ENCODE data around the gene TEAD1. TPM values are rescaled to one million over a fixed set of nuclear protein-coding genes. Genes with fewer than 3 reads are reported as not detected.

The TEAD1 gene
- total and polyA plus RNA-seq, 2 donors (not counting 1 experiment from before 2014, with no cell fraction given) = 88.6 to 121 TPM

GRCh38 chr11:12746593-12747097 is 72.4 kb downstream of the TEAD1 start:
- H2AFZ ChIP-seq (ENCODE audit: low read length) = no peak overlapping the region
- H3K4me2 ChIP-seq (ENCODE audit: extremely low read depth, insufficient read depth, low read length) = peak overlapping the region; percentile 46

GRCh38 chr11:12748561-12748960 is 74.3 kb downstream of the TEAD1 start:
- Histone ChIP-seq H3K9me3 (ENCODE audit: control insufficient read depth, insufficient read depth, low read depth, low read length) (no peaks in the 10 kb centered on the region), H2AFZ (ENCODE audit: low read length) (no peak overlapping the region), H3K27me3 (ENCODE audit: control insufficient read depth, insufficient read depth, low read length) (no peaks in the 10 kb centered on the region), H3K4me3 (replicated peaks in 1 of 4; ENCODE audit: control extremely low read depth in 1 of 4, insufficient read depth in 1 of 4, low read depth in 3 of 4, low read length in 4 of 4) (no peak overlapping the region), H3K27ac (ENCODE audit: insufficient read depth, low read length) (no peak overlapping the region), H3K9ac (ENCODE audit: insufficient read depth, low read length) (no peak overlapping the region), H3K4me2 (ENCODE audit: extremely low read depth, insufficient read depth, low read length) (no peak overlapping the region), H3K79me2 (ENCODE audit: control insufficient read depth, insufficient read depth, low read length) (peaks cover 99% of the 10 kb centered on the region), H3K36me3 (ENCODE audit: control insufficient read depth, insufficient read depth, low read length) (peaks cover 1% of the 10 kb centered on the region), H3K4me1 (ENCODE audit: control insufficient read depth, extremely low read depth, insufficient read depth, low read length) (peaks cover 4% of the 10 kb centered on the region), H4K20me1 (ENCODE audit: control insufficient read depth, extremely low read depth, insufficient read depth, low read length) (peaks cover 7% of the 10 kb centered on the region)
- DNase-seq (ENCODE audit: low read depth in 2 of 2) = no peak
- TF ChIP-seq CTCF (conservative IDR thresholded peaks at IDR 0.05 in 1 of 2, IDR thresholded peaks at IDR 0.05 in 1 of 2; ENCODE audit: low read depth in 1 of 2, low read length in 2 of 2) = no peak
- no peak for TF ChIP-seq EZH2 (IDR thresholded peaks at IDR 0.05; ENCODE audit: low read length, missing control alignments)

More at GRCh38 chr11:12746593-12747097, 72.4 kb downstream of the TEAD1 start:
- H3K27me3 ChIP-seq (ENCODE audit: control insufficient read depth, insufficient read depth, low read length) = no peaks in the 10 kb centered on the region
- peaks cover 1% of the 10 kb centered on the region for H3K36me3 ChIP-seq (ENCODE audit: control insufficient read depth, insufficient read depth, low read length)
- H3K79me2 ChIP-seq (ENCODE audit: control insufficient read depth, insufficient read depth, low read length) = peaks cover 99% of the 10 kb centered on the region
- no peak overlapping the region for H3K27ac ChIP-seq (ENCODE audit: insufficient read depth, low read length)
- peak; percentile 91 to 95 for DNase-seq (ENCODE audit: low read depth in 2 of 2)
- no peak for TF ChIP-seq CTCF (conservative IDR thresholded peaks at IDR 0.05 in 1 of 2, IDR thresholded peaks at IDR 0.05 in 1 of 2; ENCODE audit: low read depth in 1 of 2, low read length in 2 of 2)
- TF ChIP-seq EZH2 (IDR thresholded peaks at IDR 0.05; ENCODE audit: low read length, missing control alignments) = no peak
- no peaks in the 10 kb centered on the region for H3K9me3 ChIP-seq (ENCODE audit: control insufficient read depth, insufficient read depth, low read depth, low read length)
- no peak overlapping the region for H3K9ac ChIP-seq (ENCODE audit: insufficient read depth, low read length)
- peaks cover 4% of the 10 kb centered on the region for H3K4me1 ChIP-seq (ENCODE audit: control insufficient read depth, extremely low read depth, insufficient read depth, low read length)
- no peak overlapping the region for H3K4me3 ChIP-seq (replicated peaks in 1 of 4; ENCODE audit: control extremely low read depth in 1 of 4, insufficient read depth in 1 of 4, low read depth in 3 of 4, low read length in 4 of 4)
- H4K20me1 ChIP-seq (ENCODE audit: control insufficient read depth, extremely low read depth, insufficient read depth, low read length) = peaks cover 7% of the 10 kb centered on the region

- Histone ChIP-seq H3K4me1 (ENCODE audit: control insufficient read depth, extremely low read depth, insufficient read depth, low read length) (peaks cover 8% of the 10 kb centered on the region), H3K27me3 (ENCODE audit: control insufficient read depth, insufficient read depth, low read length) (no peaks in the 10 kb centered on the region), H3K36me3 (ENCODE audit: control insufficient read depth, insufficient read depth, low read length) (peaks cover 1% of the 10 kb centered on the region), H3K27ac (ENCODE audit: insufficient read depth, low read length) (no peak overlapping the region), H3K9me3 (ENCODE audit: control insufficient read depth, insufficient read depth, low read depth, low read length) (no peaks in the 10 kb centered on the region), H3K4me2 (ENCODE audit: extremely low read depth, insufficient read depth, low read length) (no peak overlapping the region), H2AFZ (ENCODE audit: low read length) (no peak overlapping the region), H4K20me1 (ENCODE audit: control insufficient read depth, extremely low read depth, insufficient read depth, low read length) (peaks cover 10% of the 10 kb centered on the region), H3K4me3 (replicated peaks in 1 of 4; ENCODE audit: control extremely low read depth in 1 of 4, insufficient read depth in 1 of 4, low read depth in 3 of 4, low read length in 4 of 4) (no peak overlapping the region), H3K79me2 (ENCODE audit: control insufficient read depth, insufficient read depth, low read length) (peaks cover 99% of the 10 kb centered on the region), H3K9ac (ENCODE audit: insufficient read depth, low read length) (no peak overlapping the region)
- no peak for DNase-seq (ENCODE audit: low read depth in 2 of 2)
- TF ChIP-seq CTCF (conservative IDR thresholded peaks at IDR 0.05 in 1 of 2, IDR thresholded peaks at IDR 0.05 in 1 of 2; ENCODE audit: low read depth in 1 of 2, low read length in 2 of 2) = no peak
- TF ChIP-seq EZH2 (IDR thresholded peaks at IDR 0.05; ENCODE audit: low read length, missing control alignments) = no peak
These were observed 75.2 kb downstream of the TEAD1 start for GRCh38 chr11:12749442-12749841.

Data from fibroblast of lung (primary cell).